Smooth muscle cell (in vitro differentiated cells): ENCODE results near the gene LCLAT1. TPM values are rescaled to one million over a fixed set of nuclear protein-coding genes. Genes with fewer than 3 reads are reported as not detected.

Experiments
- DNase-seq: peaks from one replicate; lab custom pipeline; 2025; ENCODE audit not compliant: unreplicated experiment; lab: John Stamatoyannopoulos, UW
- H2AFZ ChIP-seq: fragments of 200-600 bp; sonication (generic); 2 replicates; pipeline ENCODE4 v1.6.0; 2016; ENCODE audit warnings: antibody characterized with exemption, low read depth, mild to moderate bottlenecking
- H3F3A ChIP-seq: fragments of 200-600 bp; sonication (generic); 2 replicates; pipeline ENCODE4 v1.6.0; 2017; ENCODE audit warnings: antibody characterized with exemption, low read depth
- H3K27ac ChIP-seq: fragments of 200-600 bp; sonication (generic); 2 replicates; pipeline ENCODE4 v1.5.1; 2016; ENCODE audit warnings: low read depth, mild to moderate bottlenecking
- H3K27me3 ChIP-seq: fragments of 200-600 bp; sonication (generic); 2 replicates; pipeline ENCODE4 v1.6.1; 2016; ENCODE audit warnings: low read depth, mild to moderate bottlenecking
- H3K36me3 ChIP-seq: fragments of 200-600 bp; sonication (generic); 2 replicates; pipeline ENCODE4 v1.5.1; 2016; ENCODE audit warnings: low read depth
- H3K4me1 ChIP-seq: fragments of 200-600 bp; sonication (generic); 2 replicates; pipeline ENCODE4 v1.5.1; 2016; ENCODE audit warnings: low read depth
- H3K4me2 ChIP-seq: fragments of 200-600 bp; sonication (generic); 2 replicates; pipeline ENCODE4 v1.6.0; 2016; ENCODE audit warnings: mild to moderate bottlenecking
- H3K4me3 ChIP-seq: fragments of 200-600 bp; sonication (generic); 2 replicates; pipeline ENCODE4 v1.5.1; 2016; ENCODE audit warnings: mild to moderate bottlenecking
- H3K79me2 ChIP-seq: fragments of 200-600 bp; sonication (generic); 2 replicates; pipeline ENCODE4 v1.6.0; 2016; ENCODE audit warnings: low read depth, mild to moderate bottlenecking
- H3K9ac ChIP-seq: fragments of 200-600 bp; sonication (generic); 2 replicates; pipeline ENCODE4 v1.6.0; 2016; ENCODE audit warnings: low read depth
- H3K9me3 ChIP-seq: fragments of 200-600 bp; sonication (generic); replicated peaks from 2 replicates; pipeline ENCODE4 v1.5.1; 2016; ENCODE audit warnings: low read depth
- H4K20me1 ChIP-seq: fragments of 200-600 bp; sonication (generic); 2 replicates; pipeline ENCODE4 v1.6.0; 2016; ENCODE audit warnings: low read depth
- CTCF ChIP-seq: fragments of 200-600 bp; sonication (generic); IDR thresholded peaks from 2 replicates; pipeline ENCODE4 v1.5.1; 2017; ENCODE audit warnings: borderline replicate concordance, mild to moderate bottlenecking, antibody characterized with exemption; ENCODE audit not compliant: insufficient read depth, poor library complexity, severe bottlenecking
- WGBS: methylation state at CpG from one replicate; pipeline ENCODE4 v1.1.7; 2016; ENCODE audit warnings: low lambda C conversion rate; 5-methylcytosine and 5-hydroxymethylcytosine counted together
- polyA plus RNA-seq: library from polyadenylated mRNA; unstranded; fragments of >200 nt; fragmentation: Nextera tagmentation; extraction: Ambion mirVana; gene quantifications from 2 replicates; pipeline ENCODE4 v1.2.1, GENCODE V29; 2016
- total RNA-seq: library from RNA; depleted of rRNA; stranded (reverse); fragments of >200 nt; gene quantifications from 2 replicates; pipeline ENCODE4 v1.2.3, GENCODE V29; 2014

LCLAT1 gene
- total and polyA plus RNA-seq, 2 experiments from 2014 or later: 2.6 to 11.7 TPM

GRCh38 chr2:30670453-30670852, 223.4 kb downstream of the LCLAT1 start:
- Histone ChIP-seq H2AFZ (no peak overlapping the region), H3K27ac (no peak overlapping the region), H3F3A (peaks cover 7% of the 10 kb centered on the region), H3K27me3 (no peaks in the 10 kb centered on the region), H3K36me3 (no peaks in the 10 kb centered on the region), H3K9me3 (peaks cover 12% of the 10 kb centered on the region), H3K4me2 (no peak overlapping the region), H3K79me2 (no peaks in the 10 kb centered on the region), H3K4me3 (no peak overlapping the region), H4K20me1 (no peaks in the 10 kb centered on the region), H3K4me1 (peaks cover under 1% of the 10 kb centered on the region), H3K9ac (no peak overlapping the region)
- 93% methylated on average over 2 of the region's 2 CpGs for WGBS
- TF ChIP-seq CTCF: no peak
- no peak for DNase-seq

GRCh38 chr2:30673127-30673526, 226.1 kb downstream of the LCLAT1 start:
- H3K9me3 ChIP-seq: peaks cover 12% of the 10 kb centered on the region
- no peaks in the 10 kb centered on the region for H3K79me2 ChIP-seq
- H4K20me1 ChIP-seq: no peaks in the 10 kb centered on the region
- 90% methylated on average over 4 of the region's 4 CpGs for WGBS
- H3K4me3 ChIP-seq: no peak overlapping the region
- no peaks in the 10 kb centered on the region for H3F3A ChIP-seq
- no peaks in the 10 kb centered on the region for H3K27me3 ChIP-seq
- no peak for TF ChIP-seq CTCF
- H2AFZ ChIP-seq: no peak overlapping the region
- H3K9ac ChIP-seq: no peak overlapping the region
- no peak overlapping the region for H3K27ac ChIP-seq
- H3K4me1 ChIP-seq: no peaks in the 10 kb centered on the region
- H3K4me2 ChIP-seq: no peak overlapping the region
- H3K36me3 ChIP-seq: no peaks in the 10 kb centered on the region
- no peak for DNase-seq

GRCh38 chr2:30675758-30676157, 228.7 kb downstream of the LCLAT1 start:
- Histone ChIP-seq H3K4me3 (no peak overlapping the region), H3K9ac (no peak overlapping the region), H3K36me3 (no peaks in the 10 kb centered on the region), H3K9me3 (no peaks in the 10 kb centered on the region), H3K4me1 (no peaks in the 10 kb centered on the region), H3K4me2 (no peak overlapping the region), H3F3A (no peaks in the 10 kb centered on the region), H3K79me2 (no peaks in the 10 kb centered on the region), H4K20me1 (no peaks in the 10 kb centered on the region), H2AFZ (no peak overlapping the region), H3K27ac (no peak overlapping the region), H3K27me3 (no peaks in the 10 kb centered on the region)
- TF ChIP-seq CTCF: no peak
- WGBS: 81% methylated on average over 2 of the region's 2 CpGs
- DNase-seq: no peak

- Histone ChIP-seq H3K36me3 (no peaks in the 10 kb centered on the region), H3K9ac (no peak overlapping the region), H3K4me3 (no peak overlapping the region), H3K79me2 (no peaks in the 10 kb centered on the region), H4K20me1 (no peaks in the 10 kb centered on the region), H3K27ac (no peak overlapping the region), H3K4me2 (no peak overlapping the region), H3K4me1 (no peaks in the 10 kb centered on the region), H3K27me3 (no peaks in the 10 kb centered on the region), H3F3A (no peaks in the 10 kb centered on the region), H3K9me3 (no peaks in the 10 kb centered on the region), H2AFZ (no peak overlapping the region)
- TF ChIP-seq CTCF: no peak
- no peak for DNase-seq
These were observed 230.2 kb downstream of the LCLAT1 start for GRCh38 chr2:30677231-30677630.
